Stomach (tissue), 4 donors: ENCODE data around the gene FGFR4.

Source experiments
- EP300 ChIP-seq: sonication (generic); formaldehyde crosslinking; IDR thresholded peaks from one replicate; pipeline ENCODE4 v1.6.1; 2017; ENCODE audit warnings: antibody characterized with exemption
- POLR2A ChIP-seq, 4 donors: fragments of 450-650 bp; IDR thresholded peaks; one replicate each; pipeline ENCODE4 v1.6.1; 2016; ENCODE audit warnings: antibody characterized with exemption in 4 of 4, control low read depth in 2 of 4, mild to moderate bottlenecking in 1 of 4, moderate library complexity in 1 of 4
- POLR2AphosphoS5 ChIP-seq, 3 donors: sonication (generic); formaldehyde crosslinking; IDR thresholded peaks; one replicate each; pipeline ENCODE4 v1.6.1; 2016; ENCODE audit warnings: antibody characterized with exemption in 3 of 3
- TF ChIP-seq, protein P1 (sequence below), 7 experiments: fragments of 450-650 bp in 4 of 7; fragments of 200-600 bp in 3 of 7; sonication (generic) in 3 of 7; IDR thresholded peaks; one replicate each; pipeline ENCODE4 v1.5.1; 2016 to 2019; ENCODE audit warnings: antibody characterized with exemption in 7 of 7, control low read depth in 2 of 7, mild to moderate bottlenecking in 1 of 7

DNA sequence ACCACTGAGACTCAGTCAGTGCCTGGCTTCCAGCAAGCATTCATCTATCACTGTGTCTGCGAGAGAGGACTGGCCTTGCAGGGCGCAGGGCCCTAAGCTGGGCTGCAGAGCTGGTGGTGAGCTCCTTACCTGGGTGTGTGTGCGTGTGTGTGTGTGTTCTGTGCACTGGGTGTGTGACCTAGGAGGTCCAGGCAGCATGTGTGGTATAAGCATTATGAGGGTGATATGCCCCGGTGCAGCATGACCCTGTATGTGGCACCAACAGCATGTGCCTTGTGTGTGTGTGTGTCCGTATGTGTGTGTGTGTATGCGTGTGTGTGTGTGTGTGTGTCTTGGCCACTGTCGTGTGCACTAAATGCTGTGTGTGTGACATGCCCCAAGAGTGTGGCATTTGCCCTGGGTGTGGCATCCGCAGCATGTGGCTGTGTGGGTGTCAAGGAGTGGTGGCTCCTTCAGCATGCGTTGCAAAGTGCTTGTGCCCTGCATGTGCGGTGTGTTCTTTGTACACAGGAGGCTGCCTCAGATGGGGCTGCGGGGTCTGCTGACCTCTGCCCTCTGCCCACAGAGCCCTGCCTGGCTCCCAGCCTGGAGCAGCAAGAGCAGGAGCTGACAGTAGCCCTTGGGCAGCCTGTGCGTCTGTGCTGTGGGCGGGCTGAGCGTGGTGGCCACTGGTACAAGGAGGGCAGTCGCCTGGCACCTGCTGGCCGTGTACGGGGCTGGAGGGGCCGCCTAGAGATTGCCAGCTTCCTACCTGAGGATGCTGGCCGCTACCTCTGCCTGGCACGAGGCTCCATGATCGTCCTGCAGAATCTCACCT, 3.3 kb downstream of the FGFR4 start:
- no peak for TF ChIP-seq POLR2A (IDR thresholded peaks at IDR 0.05)
- TF ChIP-seq, protein P1, sequence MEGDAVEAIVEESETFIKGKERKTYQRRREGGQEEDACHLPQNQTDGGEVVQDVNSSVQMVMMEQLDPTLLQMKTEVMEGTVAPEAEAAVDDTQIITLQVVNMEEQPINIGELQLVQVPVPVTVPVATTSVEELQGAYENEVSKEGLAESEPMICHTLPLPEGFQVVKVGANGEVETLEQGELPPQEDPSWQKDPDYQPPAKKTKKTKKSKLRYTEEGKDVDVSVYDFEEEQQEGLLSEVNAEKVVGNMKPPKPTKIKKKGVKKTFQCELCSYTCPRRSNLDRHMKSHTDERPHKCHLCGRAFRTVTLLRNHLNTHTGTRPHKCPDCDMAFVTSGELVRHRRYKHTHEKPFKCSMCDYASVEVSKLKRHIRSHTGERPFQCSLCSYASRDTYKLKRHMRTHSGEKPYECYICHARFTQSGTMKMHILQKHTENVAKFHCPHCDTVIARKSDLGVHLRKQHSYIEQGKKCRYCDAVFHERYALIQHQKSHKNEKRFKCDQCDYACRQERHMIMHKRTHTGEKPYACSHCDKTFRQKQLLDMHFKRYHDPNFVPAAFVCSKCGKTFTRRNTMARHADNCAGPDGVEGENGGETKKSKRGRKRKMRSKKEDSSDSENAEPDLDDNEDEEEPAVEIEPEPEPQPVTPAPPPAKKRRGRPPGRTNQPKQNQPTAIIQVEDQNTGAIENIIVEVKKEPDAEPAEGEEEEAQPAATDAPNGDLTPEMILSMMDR (IDR thresholded peaks at IDR 0.05): no peak
- no peak for TF ChIP-seq POLR2AphosphoS5 (IDR thresholded peaks at IDR 0.05)
- no peak for TF ChIP-seq EP300
